H54 (cell line): Measurements from ENCODE around the gene STK38L.
A peak's percentile ranks its signal among the peaks of the same experiment; 100 is the strongest.
"Not testable (repeated sequence)": the region's sequence is repeated elsewhere in the genome, so short reads cannot be mapped to it uniquely, and the experiment has no call there.

Source experiments
- DNase-seq: peaks from one replicate; pipeline ENCODE4 v3.0.0; 2011; ENCODE audit warnings: low spot score, mixed read lengths; ENCODE audit not compliant: insufficient read length
- FAIRE-seq: peaks from 3 replicates; lab custom pipeline; 2011; peaks lifted over from hg19 to GRCh38; lab: Jason Lieb, UNC
- POLR2A ChIP-seq: IDR thresholded peaks from 2 replicates; pipeline ENCODE4 v1.6.1; 2011; ENCODE audit warnings: low read depth, mild to moderate bottlenecking, low read length

Gene STK38L

GRCh38 chr12:27213830-27214787 lies 30.0 kb upstream of the STK38L start:
- no peak for DNase-seq
- FAIRE-seq = no peak
- no peak for TF ChIP-seq POLR2A

DNA sequence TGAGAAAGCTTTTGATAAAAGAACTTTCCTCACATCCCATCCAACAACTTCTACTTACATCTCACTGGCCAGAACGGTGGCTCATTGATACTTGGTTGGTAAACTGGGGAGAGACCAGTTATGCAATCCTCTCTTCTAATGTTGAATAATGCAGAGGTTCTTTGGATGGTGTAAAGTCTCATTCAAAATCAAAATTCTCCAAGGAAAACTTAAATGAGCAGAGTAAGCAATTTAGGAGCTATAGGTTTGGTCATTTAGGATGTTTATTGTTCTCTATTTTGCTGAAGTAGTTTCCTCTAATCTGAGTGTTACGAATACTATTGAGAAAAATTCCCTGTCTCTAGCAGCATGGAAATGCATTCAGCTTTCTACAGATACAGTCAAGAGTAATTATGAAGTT lies 26.5 kb upstream of the STK38L start:
- no peak for FAIRE-seq
- TF ChIP-seq POLR2A = no peak

DNA sequence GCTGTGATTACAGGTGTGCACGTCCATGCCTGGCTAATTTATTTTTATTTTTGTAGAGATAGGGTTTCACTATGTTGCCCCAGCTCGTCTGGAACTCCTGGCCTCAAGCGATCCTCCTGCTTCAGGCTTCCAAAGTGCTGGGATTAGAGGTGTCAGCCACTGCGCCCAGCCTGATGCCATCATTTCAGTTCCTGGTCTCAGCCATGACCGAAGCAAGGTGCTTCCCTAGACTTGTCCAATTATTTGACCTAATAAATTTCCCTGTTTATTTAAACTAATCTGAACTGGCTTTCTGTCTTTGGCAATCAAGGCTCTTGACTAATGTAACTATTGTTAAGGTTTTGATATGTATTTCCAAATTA lies 24.4 kb upstream of the STK38L start:
- FAIRE-seq = no peak
- TF ChIP-seq POLR2A = no peak
- no peak for DNase-seq

More for the DNA sequence above, 26.5 kb upstream of the STK38L start:
- DNase-seq = no peak

- DNase-seq = no peak
- no peak for TF ChIP-seq POLR2A
- peak; percentile 15 for FAIRE-seq
These were observed 23.8 kb upstream of the STK38L start for GRCh38 chr12:27220055-27220987.

DNA sequence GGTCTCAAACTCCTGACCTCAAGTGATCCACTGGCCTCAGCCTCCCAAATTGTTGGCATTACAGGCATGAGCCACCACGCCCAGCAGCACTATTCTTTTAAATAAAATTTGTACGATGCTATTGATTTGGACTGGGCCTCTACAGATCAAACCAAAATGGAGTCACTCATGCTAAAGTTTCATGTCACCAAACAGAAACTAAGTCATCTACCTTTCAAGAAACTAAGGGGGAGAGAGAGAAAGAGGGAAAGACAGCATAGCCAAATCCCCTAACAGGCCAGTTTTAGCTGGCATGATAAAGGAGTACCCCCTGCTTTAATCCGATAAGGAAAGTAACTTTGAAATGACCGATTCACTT lies 23.1 kb upstream of the STK38L start:
- no peak for FAIRE-seq
- no peak for TF ChIP-seq POLR2A
- DNase-seq = no peak

GRCh38 chr12:27221625-27222387 lies 22.3 kb upstream of the STK38L start:
- TF ChIP-seq POLR2A = no peak
- FAIRE-seq (no peak), DNase-seq (no peak)

- no peak for DNase-seq
- peak; percentile 36 for FAIRE-seq
- TF ChIP-seq POLR2A = no peak
These were observed 17.6 kb upstream of the STK38L start for GRCh38 chr12:27226407-27226929.

DNA sequence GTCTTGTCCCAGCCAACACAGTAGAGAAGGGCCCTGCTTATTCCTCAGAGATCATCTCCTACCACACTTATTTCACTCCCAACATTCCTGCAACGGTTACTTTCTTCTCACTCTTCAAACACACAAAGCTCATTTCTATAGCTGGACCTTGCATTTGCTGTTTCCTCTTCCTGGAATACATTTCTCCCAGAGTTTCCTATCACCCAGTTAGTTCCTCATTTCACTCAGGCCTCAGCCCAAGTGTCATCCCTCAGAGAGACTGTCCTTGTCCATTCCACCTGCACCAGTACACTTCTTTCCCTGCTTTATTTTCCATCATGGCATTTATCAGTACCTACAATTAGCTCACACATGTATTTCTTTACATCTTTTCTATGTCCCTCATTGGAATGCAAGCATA lies 14.7 kb upstream of the STK38L start:
- FAIRE-seq (no peak), DNase-seq (no peak)
- TF ChIP-seq POLR2A = no peak

DNA sequence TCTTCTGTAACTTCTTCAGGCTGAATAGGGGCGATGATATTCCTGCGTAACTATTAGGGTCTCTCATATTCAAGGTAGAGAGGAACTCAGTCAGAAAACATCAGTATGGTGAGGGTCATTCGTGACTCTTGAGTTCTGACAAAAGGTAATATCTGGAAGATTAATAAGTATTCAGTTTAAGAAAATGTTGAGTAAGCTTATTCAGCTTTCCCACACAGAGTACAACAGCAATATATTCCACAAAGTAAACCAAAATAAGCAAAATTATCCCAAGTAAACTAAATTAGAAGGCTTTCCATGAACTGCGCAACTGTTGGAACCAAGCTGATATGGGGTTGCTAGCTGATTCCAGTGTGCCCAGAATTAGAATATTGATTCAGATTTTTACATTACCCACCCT lies 12.7 kb upstream of the STK38L start:
- DNase-seq, FAIRE-seq: not testable (repeated sequence)

DNA sequence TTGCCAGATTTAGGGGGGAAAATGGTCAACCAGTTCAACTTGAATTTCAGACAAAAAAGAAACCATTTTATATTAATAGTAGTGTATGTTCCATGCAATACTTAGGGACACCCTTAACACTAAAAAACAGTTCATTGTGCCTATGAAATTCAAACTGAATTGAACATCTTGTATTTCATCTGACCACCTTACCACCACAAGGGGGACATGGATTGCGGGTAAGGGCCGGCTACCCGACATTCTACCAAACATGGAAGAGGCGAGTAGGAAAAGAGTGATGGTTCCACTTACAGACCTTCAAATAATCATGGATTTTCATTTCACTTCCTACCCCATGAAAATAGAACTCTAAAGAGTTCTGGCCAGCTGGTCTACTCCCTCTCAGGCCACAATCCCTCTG lies 10.3 kb upstream of the STK38L start:
- no peak for DNase-seq
- TF ChIP-seq POLR2A = no peak
- FAIRE-seq = no peak

DNA sequence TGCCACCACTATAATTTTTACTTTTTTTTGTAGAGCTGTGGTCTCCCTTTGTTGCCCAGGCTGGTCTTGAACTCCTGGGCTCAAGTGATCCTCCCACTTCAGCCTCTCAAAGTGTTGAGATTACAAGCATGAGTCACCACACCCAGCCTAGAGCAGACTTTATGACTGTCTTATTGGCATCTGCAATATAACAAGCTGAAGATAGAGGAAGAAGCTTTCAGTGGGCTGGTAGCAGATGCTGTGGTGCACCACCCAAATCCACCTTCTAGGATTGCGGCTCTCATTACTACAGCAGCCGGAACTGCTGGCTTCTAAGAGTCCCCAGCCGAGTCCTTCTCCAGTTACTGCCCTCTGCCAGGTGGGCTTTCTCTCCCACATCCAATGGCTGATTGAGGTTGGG lies 7.6 kb upstream of the STK38L start:
- no peak for TF ChIP-seq POLR2A
- DNase-seq (no peak), FAIRE-seq (peak; percentile 84)

- FAIRE-seq = peak; percentile 41
- no peak for TF ChIP-seq POLR2A
- DNase-seq = no peak
These were observed 6.0 kb upstream of the STK38L start for GRCh38 chr12:27237790-27238771.
